Nucleus accumbens (tissue), 56 donors: ENCODE data around the gene GALM.
"Not testable (repeated sequence)": the region's sequence is repeated elsewhere in the genome, so short reads cannot be mapped to it uniquely, and the experiment has no call there.

ENCODE experiments used
- DNase-seq, 56 donors: peaks; one replicate each; lab custom pipeline; 2025; lab: John Stamatoyannopoulos, UW

The GALM gene

GRCh38 chr2:38665854-38666555 lies at the start of gene GALM:
Gene GALM (plus strand): TSS chr2:38666114. CDS start chr2:38666162, 48 bp downstream.
- DNase-seq: peak in 53 of 56 donors; percentile 4 to 74 (median 35)

- DNase-seq: no peak
Observed at GRCh38 chr2:38617301-38617700, 48.6 kb upstream of the GALM start.

GRCh38 chr2:38619458-38620164 lies 46.3 kb upstream of the GALM start:
- no peak for DNase-seq

- DNase-seq: no peak
Observed at GRCh38 chr2:38620282-38620977, 45.5 kb upstream of the GALM start.

- no peak for DNase-seq
Observed at GRCh38 chr2:38621018-38621417, 44.9 kb upstream of the GALM start.

GRCh38 chr2:38622210-38622609 lies 43.7 kb upstream of the GALM start:
- DNase-seq: no peak

- no peak for DNase-seq
Observed at GRCh38 chr2:38626326-38627035, 39.4 kb upstream of the GALM start.

- no peak for DNase-seq
Observed at GRCh38 chr2:38627391-38627790, 38.5 kb upstream of the GALM start.

- DNase-seq: no peak
Observed at GRCh38 chr2:38629684-38630083, 36.2 kb upstream of the GALM start.

- no peak for DNase-seq
Observed at GRCh38 chr2:38631976-38632375, 33.9 kb upstream of the GALM start.

- DNase-seq: no peak
Observed at GRCh38 chr2:38632980-38633379, 32.9 kb upstream of the GALM start.

- DNase-seq: no peak
Observed at GRCh38 chr2:38633895-38634294, 32.0 kb upstream of the GALM start.

GRCh38 chr2:38634684-38635083 lies 31.2 kb upstream of the GALM start:
- no peak for DNase-seq

- no peak for DNase-seq
Observed at GRCh38 chr2:38635139-38635538, 30.8 kb upstream of the GALM start.

GRCh38 chr2:38636069-38636468 lies 29.8 kb upstream of the GALM start:
- no peak for DNase-seq

GRCh38 chr2:38642373-38643017 lies 23.4 kb upstream of the GALM start:
- DNase-seq: not testable (repeated sequence)

GRCh38 chr2:38643021-38643671 lies 22.8 kb upstream of the GALM start:
- DNase-seq: no peak

- not testable (repeated sequence) for DNase-seq
Observed at GRCh38 chr2:38643683-38644511, 22.0 kb upstream of the GALM start.
